ENCODE results near the gene SMYD2. TPM values are rescaled to one million over a fixed set of nuclear protein-coding genes. Genes with fewer than 3 reads are reported as not detected.

SMYD2 gene
- total RNA-seq, 1 donor from 2014 or later: 34.8 TPM

- Mint-ChIP-seq H3K36me3 (peaks cover 5% of the 10 kb centered on the region), H3K27me3 (ENCODE audit: low read depth) (no peaks in the 10 kb centered on the region), H3K27ac (peak overlapping the region; percentile 83), H3K9me3 (no peaks in the 10 kb centered on the region), H3K4me3 (peak overlapping the region; percentile 79), H3K4me1 (peaks cover 57% of the 10 kb centered on the region)
- TF ChIP-seq CTCF (IDR thresholded peaks at IDR 0.05; ENCODE audit: unreplicated experiment): no peak
- peak in 1 of 2 experiments; percentile 45 for DNase-seq (ENCODE audit: low spot score in 2 of 2, unreplicated experiment in 2 of 2)
Observed at GRCh38 chr1:214281720-214282629, 1.0 kb downstream of the SMYD2 start.

- Mint-ChIP-seq H3K4me1 (peaks cover 50% of the 10 kb centered on the region), H3K9me3 (no peaks in the 10 kb centered on the region), H3K27ac (peak overlapping the region; percentile 56), H3K36me3 (peaks cover 5% of the 10 kb centered on the region), H3K27me3 (ENCODE audit: low read depth) (no peaks in the 10 kb centered on the region), H3K4me3 (peak overlapping the region; percentile 79)
- no peak for DNase-seq (ENCODE audit: low spot score in 2 of 2, unreplicated experiment in 2 of 2)
- no peak for TF ChIP-seq CTCF (IDR thresholded peaks at IDR 0.05; ENCODE audit: unreplicated experiment)
Observed at GRCh38 chr1:214282630-214283242, 1.8 kb downstream of the SMYD2 start.

DNA sequence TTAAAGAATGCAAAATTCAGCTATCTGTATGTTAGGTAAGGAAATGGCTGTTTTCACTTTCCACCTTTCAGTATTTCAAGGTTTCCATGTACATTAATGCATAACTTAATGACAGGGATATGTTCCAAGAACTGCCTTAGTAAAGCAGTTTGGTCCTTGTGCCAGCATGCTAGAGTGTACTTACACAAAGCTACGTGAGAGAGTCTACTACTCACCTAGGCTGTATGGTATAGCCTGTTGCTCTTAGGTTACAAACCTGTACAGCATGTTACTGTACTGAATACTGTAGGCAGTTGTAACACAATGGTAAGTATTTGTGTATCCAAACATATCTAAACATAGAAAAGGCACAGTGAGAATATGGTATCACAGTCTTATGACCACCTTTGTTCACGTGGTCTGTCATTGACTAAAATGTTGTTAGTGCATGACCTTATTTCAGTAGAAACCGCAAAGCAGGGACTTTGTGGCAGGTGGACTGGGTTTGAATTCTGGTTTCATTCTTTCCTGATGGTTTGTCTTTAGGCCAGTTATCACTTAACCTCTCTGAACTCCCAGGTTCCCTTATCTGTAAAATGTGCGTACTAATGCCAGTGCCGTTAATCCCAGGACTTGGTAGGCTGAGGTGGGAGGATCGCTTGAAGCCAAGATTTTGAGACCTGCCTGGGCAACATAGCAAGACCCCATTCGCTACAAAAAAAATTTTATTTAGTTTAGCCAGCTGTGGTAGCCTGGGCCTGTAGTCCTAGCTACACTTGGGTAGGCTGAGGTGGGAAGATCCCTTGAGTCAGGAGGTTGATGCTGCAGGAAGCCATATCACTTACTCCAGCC, 4.9 kb downstream of the SMYD2 start:
- peak overlapping the region; percentile 30 for H3K27ac Mint-ChIP-seq
- H3K36me3 Mint-ChIP-seq: peaks cover 2% of the 10 kb centered on the region
- no peak for TF ChIP-seq CTCF (IDR thresholded peaks at IDR 0.05; ENCODE audit: unreplicated experiment)
- H3K4me1 Mint-ChIP-seq: peaks cover 56% of the 10 kb centered on the region
- H3K9me3 Mint-ChIP-seq: no peaks in the 10 kb centered on the region
- H3K27me3 Mint-ChIP-seq (ENCODE audit: low read depth): no peaks in the 10 kb centered on the region
- no peak for DNase-seq (ENCODE audit: low spot score in 2 of 2, unreplicated experiment in 2 of 2)
- H3K4me3 Mint-ChIP-seq: no peak overlapping the region

- TF ChIP-seq CTCF (IDR thresholded peaks at IDR 0.05; ENCODE audit: unreplicated experiment): no peak
Observed at GRCh38 chr1:214287884-214288283, 6.9 kb downstream of the SMYD2 start.

GRCh38 chr1:214289574-214290272, 8.8 kb downstream of the SMYD2 start:
- no peak for TF ChIP-seq CTCF (IDR thresholded peaks at IDR 0.05; ENCODE audit: unreplicated experiment)
- Mint-ChIP-seq H3K36me3 (peaks cover 2% of the 10 kb centered on the region), H3K4me1 (peaks cover 46% of the 10 kb centered on the region), H3K9me3 (no peaks in the 10 kb centered on the region), H3K27me3 (ENCODE audit: low read depth) (no peaks in the 10 kb centered on the region), H3K27ac (no peak overlapping the region), H3K4me3 (no peak overlapping the region)
- DNase-seq (ENCODE audit: low spot score in 2 of 2, unreplicated experiment in 2 of 2): no peak

More at GRCh38 chr1:214287884-214288283, 6.9 kb downstream of the SMYD2 start:
- H3K36me3 Mint-ChIP-seq: peaks cover 2% of the 10 kb centered on the region
- H3K4me1 Mint-ChIP-seq: peaks cover 55% of the 10 kb centered on the region
- no peak overlapping the region for H3K27ac Mint-ChIP-seq
- DNase-seq (ENCODE audit: low spot score in 2 of 2, unreplicated experiment in 2 of 2): no peak
- H3K27me3 Mint-ChIP-seq (ENCODE audit: low read depth): no peaks in the 10 kb centered on the region
- no peak overlapping the region for H3K4me3 Mint-ChIP-seq
- H3K9me3 Mint-ChIP-seq: no peaks in the 10 kb centered on the region

Data from mesothelial cell of epicardium (in vitro differentiated cells).